K562 (cell line): ENCODE results near the gene NSUN6. TPM values are rescaled to one million over a fixed set of nuclear protein-coding genes. Genes with fewer than 3 reads are reported as not detected.

ENCODE experiments used
- ARHGAP35 ChIP-seq: fragments of 450-650 bp; IDR thresholded peaks from 2 replicates; pipeline ENCODE4 v1.6.1; 2018; ENCODE audit not compliant: partially characterized antibody
- ARID2 ChIP-seq: fragments of 450-650 bp; IDR thresholded peaks from 2 replicates; pipeline ENCODE4 v1.6.1; 2017; ENCODE audit warnings: antibody characterized with exemption, mild to moderate bottlenecking
- CBX1 ChIP-seq: sonication (generic); IDR thresholded peaks from 2 replicates; pipeline ENCODE4 v1.6.1; 2016; ENCODE audit warnings: antibody characterized with exemption, low read depth, mild to moderate bottlenecking
- CXXC5 ChIP-seq: fragments of 250-450 bp; sonication (Bioruptor Pico); IDR thresholded peaks from 2 replicates; pipeline ENCODE4 v1.8.0; 2022; ENCODE audit warnings: inconsistent platforms, mild to moderate bottlenecking, moderate library complexity
- HMG20B ChIP-seq: fragments of 250-450 bp; sonication (Bioruptor Pico); IDR thresholded peaks from 2 replicates; pipeline ENCODE4 v1.5.0; 2021; ENCODE audit warnings: mild to moderate bottlenecking
- HNRNPH1 ChIP-seq: fragments of 200-400 bp; formaldehyde crosslinking; optimal IDR thresholded peaks from 2 replicates; pipeline ENCODE3; 2017; ENCODE audit warnings: low read depth, mild to moderate bottlenecking, low read length, moderate library complexity
- HNRNPL ChIP-seq: fragments of 200-400 bp; formaldehyde crosslinking; IDR thresholded peaks from 2 replicates; pipeline ENCODE4 v1.6.1; 2017; ENCODE audit warnings: low read depth, mild to moderate bottlenecking, low read length
- LCOR ChIP-seq: sonication (generic); formaldehyde crosslinking; IDR thresholded peaks from 2 replicates; pipeline ENCODE4 v1.8.0; 2022; ENCODE audit warnings: mild to moderate bottlenecking, missing genetic modification reagents
- MAFF ChIP-seq: IDR thresholded peaks from 2 replicates; pipeline ENCODE4 v1.6.1; 2012; ENCODE audit warnings: low read length, improper control_type of control experiment
- PPARD ChIP-seq: fragments of 250-450 bp; sonication (Bioruptor Pico); IDR thresholded peaks from 2 replicates; pipeline ENCODE4 v1.8.0; 2022; ENCODE audit warnings: inconsistent platforms, mild to moderate bottlenecking, moderate library complexity
- PYGO2 ChIP-seq: fragments of 450-650 bp; IDR thresholded peaks from 2 replicates; pipeline ENCODE4 v1.6.1; 2016; ENCODE audit warnings: mild to moderate bottlenecking, missing genetic modification characterization, moderate library complexity, missing compliant biosample characterization
- RBM39 ChIP-seq: fragments of 200-400 bp; formaldehyde crosslinking; optimal IDR thresholded peaks from 2 replicates; pipeline ENCODE3; 2018; ENCODE audit warnings: low read depth, low read length
- RCOR1 ChIP-seq, 2 experiments: IDR thresholded peaks; 2 replicates each; pipeline ENCODE4 v1.6.1; 2012; ENCODE audit warnings: low read depth in 2 of 2, low read length in 2 of 2, borderline replicate concordance in 1 of 2, improper control_type of control experiment in 1 of 2
- SMARCA5 ChIP-seq: fragments of 450-650 bp; IDR thresholded peaks from 2 replicates; pipeline ENCODE4 v1.6.1; 2016
- SUPT5H ChIP-seq: fragments of 450-650 bp; IDR thresholded peaks from 2 replicates; pipeline ENCODE4 v1.6.1; 2016
- THRAP3 ChIP-seq: fragments of 450-650 bp; IDR thresholded peaks from 2 replicates; pipeline ENCODE4 v1.6.1; 2016; ENCODE audit warnings: mild to moderate bottlenecking, inconsistent platforms, borderline replicate concordance
- ZKSCAN1 ChIP-seq: fragments of 150-350 bp; IDR thresholded peaks from 2 replicates; pipeline ENCODE4 v1.6.1; 2016; ENCODE audit warnings: low read depth, low read length
- ZNF311 ChIP-seq: fragments of 250-450 bp; sonication (Bioruptor Pico); IDR thresholded peaks from 2 replicates; pipeline ENCODE4 v1.4.0; 2020; ENCODE audit warnings: mild to moderate bottlenecking, moderate library complexity
- ZNF354B ChIP-seq: fragments of 250-450 bp; sonication (Bioruptor Pico); IDR thresholded peaks from 2 replicates; pipeline ENCODE4 v1.4.0; 2020
- ZNF75A ChIP-seq: fragments of 450-650 bp; formaldehyde crosslinking; IDR thresholded peaks from 2 replicates; pipeline ENCODE4 v1.4.0; 2020; ENCODE audit warnings: mild to moderate bottlenecking
- ZNF785 ChIP-seq: fragments of 250-450 bp; sonication (Bioruptor Pico); IDR thresholded peaks from 2 replicates; pipeline ENCODE4 v1.4.0; 2020; ENCODE audit warnings: mild to moderate bottlenecking
- polyA plus RNA-seq, 8 experiments: library from polyadenylated mRNA; depleted of rRNA in 4 of 8; stranded (reverse) in 5 of 8; unstranded in 3 of 8; fragments of >200 nt; fragmentation: Nextera tagmentation in 2 of 8; fragmentation: Illumina TruSeq in 1 of 8; extraction: Ambion mirVana in 2 of 8; extraction: Trizol in 1 of 8; gene quantifications; 2 replicates each; pipeline versions ENCODE4 v1.2.1 to v1.2.3, GENCODE V29; 2011 to 2014; ENCODE audit warnings: inconsistent platforms in 1 of 8, missing spikeins in 1 of 8
- total RNA-seq, 7 experiments: library from RNA; depleted of rRNA in 6 of 7; stranded (reverse); fragments of >200 nt in 6 of 7; fragmentation: Illumina TruSeq in 2 of 7; extraction: Trizol in 2 of 7; gene quantifications; 2 replicates each; pipeline versions ENCODE4 v1.2.1 to v1.2.3, GENCODE V29; 2011 to 2021; ENCODE audit warnings: low replicate concordance in 1 of 7
- TF ChIP-seq, protein P1 (sequence below): fragments of 250-450 bp; sonication (Bioruptor Pico); IDR thresholded peaks from 2 replicates; pipeline ENCODE4 v1.5.1; 2021; ENCODE audit warnings: mild to moderate bottlenecking
- TF ChIP-seq, protein P2 (sequence below): IDR thresholded peaks from 2 replicates; pipeline ENCODE4 v1.6.1; 2011; ENCODE audit not compliant: insufficient read length; ENCODE audit errors: extremely low read depth
- TF ChIP-seq, protein P3 (sequence below): fragments of 450-650 bp; IDR thresholded peaks from 2 replicates; pipeline ENCODE4 v1.6.1; 2018; ENCODE audit warnings: mild to moderate bottlenecking, low read depth; ENCODE audit not compliant: partially characterized antibody
- TF ChIP-seq, protein P4 (sequence below): fragments of 450-650 bp; formaldehyde crosslinking; IDR thresholded peaks from 2 replicates; pipeline ENCODE4 v1.4.0; 2020; ENCODE audit warnings: mild to moderate bottlenecking

The NSUN6 gene
- total and polyA plus RNA-seq, 9 of the 15 experiments (the other 6 are each of a cell fraction or from before 2014, with no cell fraction given) = 12.5 to 33.1 (median 24.2) TPM

DNA sequence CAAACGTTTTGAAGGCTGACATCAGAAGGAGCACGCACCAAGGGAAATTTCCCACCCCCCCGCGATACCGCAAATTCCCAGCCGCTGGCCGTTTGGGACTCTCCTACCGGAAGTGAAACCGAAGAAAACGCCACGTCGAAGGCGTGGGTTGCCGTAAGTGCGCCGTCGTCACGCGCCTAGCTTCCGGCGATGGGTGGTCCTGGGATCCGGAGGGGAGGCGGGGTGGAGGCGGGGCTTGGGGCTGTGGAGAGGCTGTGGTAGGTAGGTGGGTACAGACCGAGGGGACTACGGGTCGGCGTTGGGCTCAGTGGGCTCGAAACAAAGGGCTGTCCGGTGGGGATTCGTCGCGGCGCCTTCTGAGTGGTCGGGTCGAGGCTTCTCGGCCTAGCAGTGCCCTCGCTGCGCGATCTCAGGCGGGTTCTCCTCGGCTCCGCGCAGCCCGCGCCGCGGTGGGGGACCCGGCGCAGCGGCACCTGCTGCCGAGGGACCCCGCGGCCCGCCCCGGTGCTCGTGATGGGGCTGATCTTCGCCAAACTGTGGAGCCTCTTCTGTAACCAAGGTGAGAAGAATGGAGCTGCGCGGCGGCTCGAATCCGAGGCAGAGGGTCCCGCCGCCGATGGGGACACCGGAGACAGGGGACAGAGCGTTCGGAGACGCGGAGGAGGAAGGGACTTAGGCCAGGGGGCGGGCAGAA lies 7.9 kb upstream of the NSUN6 start, which contains the start of gene ARL5B (continued):
- TF ChIP-seq MAFF = no peak
- no peak for TF ChIP-seq ZNF311 (CRISPR knock-in tag)
- no peak for TF ChIP-seq RBM39
- no peak for TF ChIP-seq LCOR (CRISPR knock-in tag)
- TF ChIP-seq, protein P1, sequence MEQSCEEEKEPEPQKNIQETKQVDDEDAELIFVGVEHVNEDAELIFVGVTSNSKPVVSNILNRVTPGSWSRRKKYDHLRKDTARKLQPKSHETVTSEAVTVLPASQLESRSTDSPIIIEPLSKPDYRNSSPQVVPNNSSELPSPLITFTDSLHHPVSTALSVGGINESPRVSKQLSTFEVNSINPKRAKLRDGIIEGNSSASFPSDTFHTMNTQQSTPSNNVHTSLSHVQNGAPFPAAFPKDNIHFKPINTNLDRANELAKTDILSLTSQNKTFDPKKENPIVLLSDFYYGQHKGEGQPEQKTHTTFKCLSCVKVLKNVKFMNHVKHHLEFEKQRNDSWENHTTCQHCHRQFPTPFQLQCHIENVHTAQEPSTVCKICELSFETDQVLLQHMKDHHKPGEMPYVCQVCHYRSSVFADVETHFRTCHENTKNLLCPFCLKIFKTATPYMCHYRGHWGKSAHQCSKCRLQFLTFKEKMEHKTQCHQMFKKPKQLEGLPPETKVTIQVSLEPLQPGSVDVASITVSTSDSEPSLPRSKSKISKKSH (CRISPR knock-in tag) = no peak
- peak; percentile 87 for TF ChIP-seq SUPT5H
- TF ChIP-seq HMG20B = no peak
- TF ChIP-seq, protein P2, sequence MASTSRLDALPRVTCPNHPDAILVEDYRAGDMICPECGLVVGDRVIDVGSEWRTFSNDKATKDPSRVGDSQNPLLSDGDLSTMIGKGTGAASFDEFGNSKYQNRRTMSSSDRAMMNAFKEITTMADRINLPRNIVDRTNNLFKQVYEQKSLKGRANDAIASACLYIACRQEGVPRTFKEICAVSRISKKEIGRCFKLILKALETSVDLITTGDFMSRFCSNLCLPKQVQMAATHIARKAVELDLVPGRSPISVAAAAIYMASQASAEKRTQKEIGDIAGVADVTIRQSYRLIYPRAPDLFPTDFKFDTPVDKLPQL = no peak
- TF ChIP-seq, protein P3, sequence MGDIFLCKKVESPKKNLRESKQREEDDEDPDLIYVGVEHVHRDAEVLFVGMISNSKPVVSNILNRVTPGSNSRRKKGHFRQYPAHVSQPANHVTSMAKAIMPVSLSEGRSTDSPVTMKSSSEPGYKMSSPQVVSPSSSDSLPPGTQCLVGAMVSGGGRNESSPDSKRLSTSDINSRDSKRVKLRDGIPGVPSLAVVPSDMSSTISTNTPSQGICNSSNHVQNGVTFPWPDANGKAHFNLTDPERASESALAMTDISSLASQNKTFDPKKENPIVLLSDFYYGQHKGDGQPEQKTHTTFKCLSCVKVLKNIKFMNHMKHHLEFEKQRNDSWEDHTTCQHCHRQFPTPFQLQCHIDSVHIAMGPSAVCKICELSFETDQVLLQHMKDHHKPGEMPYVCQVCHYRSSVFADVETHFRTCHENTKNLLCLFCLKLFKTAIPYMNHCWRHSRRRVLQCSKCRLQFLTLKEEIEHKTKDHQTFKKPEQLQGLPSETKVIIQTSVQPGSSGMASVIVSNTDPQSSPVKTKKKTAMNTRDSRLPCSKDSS = no peak
- TF ChIP-seq ZNF785 (CRISPR knock-in tag) = no peak
- TF ChIP-seq CXXC5 (CRISPR knock-in tag) = peak; percentile 92
- TF ChIP-seq, protein P4, sequence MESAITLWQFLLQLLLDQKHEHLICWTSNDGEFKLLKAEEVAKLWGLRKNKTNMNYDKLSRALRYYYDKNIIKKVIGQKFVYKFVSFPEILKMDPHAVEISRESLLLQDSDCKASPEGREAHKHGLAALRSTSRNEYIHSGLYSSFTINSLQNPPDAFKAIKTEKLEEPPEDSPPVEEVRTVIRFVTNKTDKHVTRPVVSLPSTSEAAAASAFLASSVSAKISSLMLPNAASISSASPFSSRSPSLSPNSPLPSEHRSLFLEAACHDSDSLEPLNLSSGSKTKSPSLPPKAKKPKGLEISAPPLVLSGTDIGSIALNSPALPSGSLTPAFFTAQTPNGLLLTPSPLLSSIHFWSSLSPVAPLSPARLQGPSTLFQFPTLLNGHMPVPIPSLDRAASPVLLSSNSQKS = no peak
- TF ChIP-seq ARHGAP35 = no peak
- TF ChIP-seq HNRNPL = no peak
- no peak for TF ChIP-seq PPARD
- TF ChIP-seq CBX1 = peak; percentile 67; the same call in 1 of the 2 replicates
- no peak for TF ChIP-seq HNRNPH1
- no peak for TF ChIP-seq ZNF354B (CRISPR knock-in tag)
- no peak for TF ChIP-seq SMARCA5
- TF ChIP-seq ZKSCAN1 = no peak; the same call in 1 of the 2 replicates
- no peak for TF ChIP-seq ZNF75A (CRISPR knock-in tag)
- TF ChIP-seq ARID2 = no peak
- TF ChIP-seq PYGO2 = no peak
- TF ChIP-seq RCOR1 (IDR thresholded peaks at IDR 0.05; ENCODE audit: borderline replicate concordance in 1 of 2, low read depth in 2 of 2, low read length in 2 of 2) = no peak
- no peak for TF ChIP-seq THRAP3
